Fibroblast of skin of left quadriceps (primary cell): ENCODE data around the gene RGS16.

Source experiments
- DNase-seq, 2 experiments: peaks; one replicate each; pipeline ENCODE4 v3.0.0-alpha.2; 2013; ENCODE audit warnings: low read depth in 2 of 2

Gene RGS16

DNA sequence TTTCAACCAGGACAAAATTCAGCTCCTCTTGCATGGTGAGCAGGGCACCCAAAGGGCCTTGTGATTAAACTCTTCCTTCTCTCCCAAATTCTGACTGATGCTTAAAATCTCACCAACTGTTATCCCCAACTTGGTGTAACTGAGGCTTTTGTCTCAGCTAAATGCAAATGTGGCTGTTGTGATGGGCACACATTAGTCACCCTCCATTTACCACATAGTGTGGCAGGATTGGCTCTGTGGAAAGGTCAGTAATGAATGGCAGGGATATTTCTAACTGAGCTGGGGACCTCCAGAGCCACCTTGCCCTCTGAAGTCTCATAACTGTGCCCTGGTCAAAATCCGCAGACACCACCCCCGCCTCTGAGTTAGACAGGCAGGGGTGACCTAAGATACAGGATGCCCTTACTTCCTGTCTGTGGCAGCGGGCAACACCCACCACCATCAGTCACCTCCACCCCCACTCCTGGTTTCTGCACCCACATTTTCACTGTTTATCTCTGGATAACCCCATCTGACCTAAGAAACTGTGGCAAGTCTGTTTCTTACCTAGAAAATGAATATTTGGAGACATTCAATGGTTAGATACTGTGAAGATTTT, 25.4 kb upstream of the RGS16 start:
- no peak for DNase-seq

DNA sequence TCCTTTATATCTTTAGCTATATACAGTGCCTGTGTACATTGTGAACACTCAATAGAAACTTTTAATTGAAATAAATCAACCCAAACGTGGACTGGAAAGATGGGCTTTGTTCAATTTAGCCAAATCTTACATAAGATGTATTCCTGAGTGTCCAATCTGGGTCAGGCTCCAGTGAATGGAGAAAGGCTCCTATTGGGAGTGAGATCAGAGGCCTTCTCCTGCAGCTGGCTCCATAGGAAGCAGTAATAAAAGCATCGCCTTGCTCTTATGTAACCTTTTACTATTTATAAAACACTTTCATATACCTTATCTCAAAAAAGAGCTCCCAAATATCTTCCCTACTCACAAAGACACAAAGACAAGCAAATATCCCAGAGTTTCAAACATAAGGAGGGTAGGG, 24.9 kb upstream of the RGS16 start:
- DNase-seq: no peak

DNA sequence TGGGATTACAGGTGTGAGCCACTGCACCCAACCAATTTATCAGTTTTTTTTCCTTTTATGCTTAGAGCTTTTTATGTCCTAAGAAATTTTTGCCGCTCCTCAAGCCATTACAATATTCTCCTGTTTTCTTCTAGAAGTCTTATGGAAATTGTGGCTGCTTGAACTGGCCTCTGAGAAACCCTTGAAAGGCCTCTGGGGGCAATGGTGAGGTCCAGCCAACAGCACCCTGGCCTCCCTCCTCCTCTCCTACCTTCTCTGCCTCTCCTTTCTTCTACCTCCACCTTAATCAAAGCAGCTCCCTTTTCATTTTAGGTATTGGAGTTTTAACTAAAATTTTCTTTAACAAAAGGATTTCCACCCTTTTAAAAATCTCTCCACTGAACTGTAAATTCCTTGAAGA, 24.5 kb upstream of the RGS16 start:
- DNase-seq: no peak

DNA sequence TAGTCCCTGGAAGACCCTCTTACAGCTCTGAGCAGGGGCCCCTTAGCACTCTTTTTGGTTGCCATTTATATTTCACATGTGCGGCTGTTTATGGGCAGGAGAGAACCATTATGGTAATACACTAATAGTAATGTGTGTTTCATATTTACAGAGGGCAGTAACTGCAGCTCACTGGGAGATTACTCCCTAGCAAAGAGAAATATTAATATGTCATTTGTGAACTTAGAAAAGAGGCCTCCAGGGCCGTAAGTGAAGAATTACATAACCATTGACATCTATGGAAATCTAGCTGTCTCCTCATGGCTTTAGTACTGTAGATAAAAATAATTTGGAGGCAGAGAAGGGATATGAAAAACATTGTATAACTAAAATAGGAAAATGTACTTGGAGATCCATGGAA, 23.4 kb upstream of the RGS16 start:
- DNase-seq: no peak

DNA sequence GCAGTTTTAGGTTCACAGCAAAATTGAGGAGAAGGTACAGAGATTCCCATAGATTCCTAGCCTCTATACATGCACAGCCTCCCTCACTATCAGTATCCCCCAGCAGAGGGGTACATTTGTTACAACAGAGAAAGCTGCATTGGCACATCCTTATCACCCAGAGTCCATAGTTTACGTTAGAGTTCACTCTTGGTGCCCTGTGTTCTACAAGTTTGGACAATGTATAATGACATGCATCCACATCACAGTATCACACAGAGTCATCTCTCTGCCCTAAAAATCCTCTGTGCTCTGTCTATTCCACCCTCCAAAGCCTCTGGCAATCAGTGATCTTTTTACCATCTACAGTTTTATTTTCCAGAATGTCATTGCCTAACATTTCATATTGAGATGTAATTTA, 22.3 kb upstream of the RGS16 start:
- no peak for DNase-seq

DNA sequence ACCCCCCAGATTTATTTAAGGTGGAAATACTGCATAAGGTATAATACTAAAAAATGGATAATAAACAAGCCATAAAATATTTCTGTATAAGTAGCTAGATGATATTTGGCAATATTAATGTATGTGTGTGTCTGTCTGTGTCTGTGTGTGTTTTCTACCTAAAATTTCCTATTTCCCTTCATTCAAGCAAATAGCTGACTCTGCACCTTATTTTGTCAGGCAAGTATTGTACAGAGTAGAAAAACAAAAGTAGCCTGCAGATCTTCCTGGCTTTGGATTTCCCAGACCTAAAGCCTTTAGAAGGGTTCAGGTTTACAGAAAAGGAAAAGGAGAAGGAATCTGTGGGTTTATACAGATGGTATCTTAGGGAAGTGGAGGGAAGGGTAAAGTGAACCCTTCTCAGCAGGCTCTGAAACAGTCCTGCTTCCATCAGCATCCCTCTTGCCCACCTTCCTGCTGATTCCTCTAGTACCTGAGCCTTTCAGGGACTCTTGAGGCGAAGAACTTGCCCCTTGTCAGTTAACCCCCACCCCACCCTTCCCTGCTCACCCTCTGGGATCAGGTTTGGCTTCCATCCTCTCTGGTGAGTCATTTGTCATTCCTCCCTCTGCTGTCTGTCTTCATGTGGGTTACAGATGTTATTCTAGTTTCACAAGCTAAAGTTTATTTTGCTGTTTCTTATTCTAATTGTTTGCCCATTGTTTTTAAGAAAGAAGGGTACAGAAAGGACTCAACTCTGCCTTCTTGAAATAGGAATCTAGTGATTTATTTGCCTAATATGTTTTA, 21.7 kb upstream of the RGS16 start:
- DNase-seq: no peak

DNA sequence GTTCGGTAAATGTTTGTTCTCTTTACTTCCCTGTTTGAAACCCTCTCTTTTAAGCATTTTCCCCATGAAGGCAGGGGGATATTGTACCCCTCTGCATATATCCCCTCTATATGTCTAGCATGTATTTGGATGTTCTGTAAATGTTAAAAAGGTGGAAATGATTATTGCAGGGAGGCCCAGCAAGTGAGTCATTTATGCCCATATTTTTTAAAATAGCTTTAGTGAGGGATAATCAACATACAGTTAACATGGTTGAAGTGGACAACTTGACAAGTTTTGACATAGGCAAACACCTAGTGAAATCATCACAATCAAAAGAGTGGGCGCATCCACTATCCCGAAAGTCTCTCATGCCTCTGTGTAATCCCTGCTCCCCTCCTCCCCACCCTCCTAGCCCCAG, 20.8 kb upstream of the RGS16 start:
- no peak for DNase-seq

DNA sequence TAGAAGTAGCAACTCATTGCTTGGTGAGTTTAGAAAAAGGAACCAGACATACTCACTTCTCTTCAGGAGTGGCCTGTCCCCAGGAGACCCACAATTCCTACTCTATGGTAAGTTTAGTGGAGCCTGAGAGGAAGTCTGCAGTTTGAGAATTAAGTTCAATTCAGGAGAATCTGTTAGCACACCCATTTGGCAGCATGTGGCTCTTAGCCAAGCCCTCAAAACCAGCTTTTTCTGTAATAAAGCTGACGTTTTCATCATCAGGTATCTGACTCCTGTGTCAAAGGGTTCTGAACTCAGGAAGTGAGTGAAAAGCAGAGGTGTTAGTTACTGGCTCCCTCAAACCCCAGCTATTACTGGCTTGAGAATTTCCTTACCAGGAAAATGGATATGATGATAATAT, 20.4 kb upstream of the RGS16 start:
- no peak for DNase-seq

DNA sequence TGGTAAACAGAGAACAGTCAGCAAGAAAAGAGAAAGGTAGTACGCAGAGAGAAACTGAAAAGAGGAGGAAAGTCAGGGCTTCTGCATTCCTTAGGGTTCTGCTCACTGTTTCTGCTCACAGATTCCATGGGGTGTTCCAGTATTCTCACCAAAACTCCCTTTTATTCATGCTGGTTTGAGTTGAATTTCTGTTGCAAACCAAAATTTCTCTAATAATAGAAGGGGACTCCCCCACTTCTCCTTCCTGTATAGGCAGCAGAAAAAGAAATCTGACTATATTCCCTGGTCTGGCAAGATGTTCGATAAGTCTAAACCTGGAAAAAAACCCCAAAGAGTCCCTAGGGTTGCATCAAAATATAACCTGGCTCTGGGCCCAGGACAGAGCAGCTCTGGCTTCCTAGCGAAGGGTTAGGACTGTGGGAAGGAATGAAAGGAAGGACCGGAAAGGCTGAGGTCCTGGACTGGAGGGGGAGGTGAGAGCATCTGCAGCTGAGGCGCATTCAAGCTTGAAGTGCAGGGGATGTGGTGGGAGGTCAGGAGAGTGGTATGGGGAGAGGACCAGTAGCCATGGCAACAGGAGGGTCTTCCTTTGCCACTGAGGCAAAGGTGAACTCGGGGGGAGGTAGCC, 18.8 kb upstream of the RGS16 start:
- peak in 1 of 2 experiments; percentile 60 for DNase-seq

DNA sequence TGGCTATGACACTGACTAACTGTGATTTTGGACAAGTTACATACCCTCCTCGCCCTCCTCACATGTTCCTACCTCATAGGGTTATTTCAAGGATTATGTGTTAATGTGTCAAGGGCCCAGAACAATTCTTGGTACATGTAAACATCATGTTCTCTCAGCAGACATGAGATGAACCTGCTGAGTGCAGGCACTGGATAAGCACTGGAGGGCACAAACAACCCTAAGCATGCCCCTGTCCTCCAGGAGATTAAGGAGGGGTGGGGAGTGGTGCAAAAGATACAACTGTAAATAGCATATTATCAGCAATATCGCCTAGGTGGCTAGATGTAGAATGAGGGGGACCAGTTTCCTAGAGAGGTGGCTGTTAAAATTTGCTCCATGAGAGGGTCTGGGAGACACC, 17.7 kb upstream of the RGS16 start:
- DNase-seq: no peak

DNA sequence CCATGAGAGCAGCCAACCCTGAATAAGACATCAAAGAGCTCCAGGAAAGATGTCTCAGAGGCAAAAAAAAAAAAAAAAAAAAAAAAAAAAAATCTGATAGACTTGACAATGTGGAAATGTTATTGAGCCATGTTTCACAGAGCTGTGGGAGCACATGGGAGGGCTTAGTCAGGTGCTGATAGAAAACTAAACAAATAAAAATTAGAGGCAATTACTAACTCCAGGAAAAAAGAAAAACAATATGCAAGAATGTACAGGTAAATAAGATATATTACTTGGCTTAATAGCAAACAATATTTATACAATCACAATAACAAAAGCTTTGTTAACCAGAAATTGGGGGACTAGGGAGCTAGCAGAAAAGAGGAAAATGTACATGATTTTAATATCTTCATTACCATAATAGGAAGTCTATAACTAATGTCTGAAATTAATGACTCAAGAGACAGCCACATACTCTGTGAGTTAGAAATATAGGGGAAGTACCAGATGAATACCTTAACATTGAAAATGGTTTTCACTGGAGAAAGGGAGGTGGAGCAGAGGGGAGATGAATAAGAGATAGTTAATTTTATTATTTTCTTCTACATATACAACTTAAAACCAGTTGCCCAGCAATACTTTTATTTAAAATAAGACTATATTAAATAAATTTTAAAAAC, 16.9 kb upstream of the RGS16 start:
- no peak for DNase-seq

DNA sequence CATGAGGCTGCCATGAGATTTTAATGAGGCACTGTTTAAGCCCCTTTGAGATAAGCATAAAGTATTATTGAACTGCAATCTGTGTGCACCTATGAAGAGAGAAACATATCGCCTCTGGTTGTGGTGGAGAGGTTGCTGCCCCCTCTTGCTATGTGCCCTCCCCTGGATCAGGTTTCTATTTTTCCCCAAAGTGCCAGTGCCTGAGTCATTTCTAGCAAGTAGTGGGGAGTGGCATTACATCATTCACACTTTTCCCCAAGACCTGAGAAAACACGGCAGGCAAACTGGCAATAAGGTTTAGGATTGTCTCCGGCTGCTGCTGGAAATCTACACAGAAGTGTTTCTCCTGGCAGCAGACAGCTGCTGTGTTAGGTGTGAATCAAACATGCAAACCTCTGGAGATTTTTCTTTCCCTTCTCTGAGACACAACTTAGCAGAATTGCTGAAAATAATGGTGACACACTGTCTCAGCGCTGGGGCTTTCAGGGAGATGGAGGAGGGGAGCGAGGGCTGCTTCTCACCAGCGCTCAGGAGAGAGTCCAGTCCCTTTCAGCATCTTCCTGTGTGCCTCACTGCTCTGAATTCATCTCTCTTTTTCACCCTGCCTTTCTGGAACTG, 13.7 kb upstream of the RGS16 start:
- DNase-seq: no peak

DNA sequence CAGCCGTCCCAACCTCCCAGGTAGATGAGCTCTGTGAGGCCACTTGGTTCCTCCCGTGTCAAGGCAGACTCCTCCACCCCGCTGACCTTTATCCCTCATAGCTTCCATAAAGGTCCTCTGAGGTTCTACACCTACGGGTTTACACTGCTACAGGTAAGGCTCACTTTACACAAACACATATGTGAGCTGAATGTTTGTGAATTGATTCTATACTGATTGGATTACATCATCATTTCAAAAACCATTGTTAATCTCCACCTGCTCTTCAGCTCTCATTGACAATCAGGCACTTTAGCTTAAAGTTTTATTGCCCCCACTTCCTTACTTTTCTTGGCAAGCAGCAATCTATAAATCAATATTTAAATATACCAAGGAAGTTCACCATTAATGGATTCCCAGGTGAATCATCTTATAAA, 12.8 kb upstream of the RGS16 start:
- no peak for DNase-seq

DNA sequence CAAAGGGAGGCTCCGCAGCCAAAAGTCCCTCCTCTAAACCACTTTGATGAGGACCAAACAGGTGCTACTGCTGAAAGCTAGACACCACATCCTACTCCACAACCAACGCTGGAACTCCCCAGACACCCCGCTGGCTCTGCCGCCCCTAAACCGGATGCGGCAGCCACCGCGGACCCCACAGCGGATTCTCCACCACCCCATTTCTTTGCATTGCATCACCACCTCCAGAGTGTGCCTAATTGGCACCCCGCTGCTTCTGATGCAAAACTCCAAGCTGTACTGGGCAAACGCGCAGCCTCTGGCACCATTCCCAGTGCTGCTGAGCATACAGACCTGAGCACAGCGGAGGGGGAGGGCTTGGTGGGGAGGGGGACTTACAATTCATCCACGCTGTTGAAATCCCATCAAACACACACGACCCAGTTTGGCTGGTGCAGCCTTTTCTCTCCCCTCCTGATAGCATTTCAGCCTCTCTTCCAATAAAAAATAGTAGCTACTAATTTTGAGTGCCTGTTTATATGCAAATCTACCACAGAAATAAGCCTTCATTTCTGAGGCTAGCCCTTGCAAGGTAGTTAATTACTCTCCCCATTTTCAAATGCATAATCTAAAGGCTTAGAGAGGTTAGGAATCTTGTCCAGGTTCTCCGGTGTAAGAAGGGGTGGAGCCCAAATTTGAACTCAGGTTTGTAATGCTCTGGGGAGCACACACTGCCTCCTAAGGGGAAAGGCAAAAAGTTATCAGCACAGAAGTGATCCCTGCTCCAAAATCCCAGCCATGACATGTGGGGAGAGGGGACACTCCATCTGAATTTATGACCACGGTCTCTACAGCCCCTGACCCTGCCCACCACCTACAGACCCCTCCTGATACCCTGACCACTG, 12.2 kb upstream of the RGS16 start:
- peak; percentile 83 to 84 for DNase-seq

DNA sequence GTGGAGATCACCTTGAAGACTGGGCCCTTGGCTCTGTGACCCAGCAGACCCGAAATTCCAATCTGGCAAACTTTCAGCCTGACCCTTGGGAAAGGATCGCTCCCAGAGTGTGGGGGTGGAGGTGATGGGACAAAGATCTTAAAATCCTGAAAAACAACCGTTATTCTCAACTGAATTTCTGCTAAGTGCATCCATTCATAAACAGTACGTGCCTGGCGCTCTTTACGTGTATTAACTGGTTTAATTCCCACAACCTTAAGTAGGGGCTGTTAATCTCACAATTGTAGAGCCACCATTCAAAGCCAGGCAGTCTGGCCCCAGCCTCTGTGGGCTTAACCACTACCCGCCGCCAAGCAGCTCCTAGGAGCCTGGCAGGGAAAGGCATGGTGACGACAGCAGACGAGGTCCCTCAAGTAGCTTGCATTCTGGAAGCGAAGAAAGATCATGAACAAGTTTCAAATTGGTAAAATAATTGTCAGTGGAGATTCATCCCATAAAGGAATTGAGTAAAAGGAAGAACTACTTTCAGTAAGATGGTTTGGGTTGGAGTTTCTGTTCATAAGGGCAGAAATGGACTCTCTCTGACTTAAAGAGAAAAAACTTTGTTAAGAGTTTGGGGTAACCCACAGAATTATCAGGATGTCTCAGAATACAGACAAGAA, 11.4 kb upstream of the RGS16 start:
- DNase-seq: no peak

DNA sequence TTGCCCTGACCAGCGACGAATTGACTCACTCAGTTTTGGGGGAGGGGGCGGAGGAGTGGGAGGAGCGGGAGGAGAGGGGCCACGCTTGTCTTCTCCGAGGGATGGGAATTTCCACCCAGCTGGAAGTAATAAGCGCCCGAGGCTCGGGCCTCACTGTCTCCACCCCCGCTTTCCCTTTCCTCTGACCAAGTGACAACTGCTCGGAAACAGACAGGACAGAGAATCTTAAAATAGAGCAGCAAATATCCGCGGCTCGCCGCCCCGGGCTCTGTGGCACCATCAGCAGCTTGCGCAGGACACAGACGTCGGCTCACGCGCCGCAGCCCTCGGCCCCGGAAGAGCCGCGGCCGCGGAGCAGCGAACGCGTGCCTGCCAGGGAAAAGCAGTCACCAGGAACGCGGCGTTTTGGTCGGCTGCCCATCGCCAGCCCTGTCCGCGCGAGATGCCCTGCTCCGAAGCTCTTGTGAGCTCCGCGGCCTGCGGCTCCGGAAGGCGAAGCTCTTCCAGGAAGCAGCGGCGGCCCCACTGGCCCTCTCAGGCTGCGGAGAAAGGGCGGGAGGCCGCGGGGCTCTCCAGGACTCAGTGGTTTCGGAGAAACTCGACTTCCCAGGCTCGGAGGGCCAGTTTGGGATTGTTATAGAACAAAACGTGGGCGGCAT, 10.7 kb upstream of the RGS16 start:
- DNase-seq: peak; percentile 76 to 81

DNA sequence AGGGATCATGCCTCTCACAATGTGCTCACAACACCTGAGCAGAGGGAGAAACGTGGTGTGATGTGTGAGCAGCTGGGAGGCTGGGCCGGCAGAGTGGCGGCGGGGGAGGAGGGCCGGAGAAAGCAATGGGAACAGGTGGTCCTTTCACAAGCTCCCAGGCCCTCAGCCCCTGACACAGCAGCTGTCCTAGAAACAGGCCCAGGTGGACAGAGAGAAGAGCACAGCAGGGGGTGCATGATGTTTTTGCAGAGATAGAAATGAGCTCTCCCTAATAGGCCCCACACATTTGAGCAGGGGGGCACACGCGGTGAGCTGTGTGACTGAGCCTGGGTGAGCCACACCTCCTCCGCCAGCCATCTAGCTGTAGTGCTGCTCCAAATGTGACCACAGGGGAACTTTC, 7.6 kb upstream of the RGS16 start:
- no peak for DNase-seq

DNA sequence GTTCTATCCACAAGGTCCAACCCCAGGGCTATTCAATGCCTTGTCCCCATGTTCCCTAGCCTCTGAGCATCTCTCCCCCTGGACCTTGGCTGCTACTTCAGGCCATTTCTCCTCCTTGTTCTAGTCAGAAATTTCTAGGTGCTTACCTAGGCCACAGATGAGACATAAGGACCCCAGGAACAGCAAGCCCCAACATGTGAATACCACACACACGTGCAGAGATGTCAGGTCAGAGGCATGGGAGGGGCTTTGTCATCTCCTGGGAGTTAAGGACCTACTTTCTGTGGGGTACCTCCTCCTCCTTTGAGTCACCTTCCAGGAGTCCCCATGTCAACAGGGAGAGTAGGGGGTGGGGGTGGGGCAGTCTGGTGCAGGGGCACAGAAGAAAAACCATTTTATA, 7.1 kb upstream of the RGS16 start:
- no peak for DNase-seq

DNA sequence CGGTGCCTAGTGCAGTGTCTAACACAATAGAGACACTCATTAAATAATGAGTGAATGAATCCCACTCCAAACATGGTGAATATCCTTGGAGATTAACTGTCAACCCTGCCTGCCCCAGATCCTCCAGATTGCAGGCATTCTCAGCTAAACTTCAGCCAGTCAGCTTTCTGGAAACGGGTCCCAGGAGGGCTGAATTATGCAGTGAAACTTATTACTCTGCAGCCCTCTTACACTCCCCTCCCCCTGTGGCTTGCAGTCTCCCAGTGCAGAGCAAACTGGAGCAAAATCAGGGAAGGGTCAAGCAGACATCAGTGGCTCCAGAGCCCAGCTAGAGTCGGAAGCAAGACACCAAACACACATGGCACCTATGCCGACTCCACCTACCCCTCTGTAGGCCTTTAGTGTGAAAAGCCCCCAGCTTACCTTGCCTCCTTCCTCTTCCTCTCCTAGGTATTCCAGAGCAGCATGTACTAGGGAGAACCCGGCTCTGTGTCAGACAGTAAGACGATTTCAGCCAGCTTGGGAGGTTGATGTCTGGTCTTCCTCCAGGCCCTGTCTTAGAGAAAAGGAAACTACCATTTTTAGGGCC, 6.5 kb upstream of the RGS16 start:
- DNase-seq: no peak
